Tibial nerve (tissue), 4 donors: Measurements from ENCODE around the gene CD151. TPM values are rescaled to one million over a fixed set of nuclear protein-coding genes. Genes with fewer than 3 reads are reported as not detected.

Experiments used
- DNase-seq, 2 donors: peaks; one replicate each; pipeline ENCODE4 v3.0.0-alpha.2; 2019; ENCODE audit warnings: low spot score in 2 of 2
- H3K27ac ChIP-seq, 4 donors: fragments of 200-600 bp; sonication (generic) in 3 of 4; one replicate each; pipeline ENCODE4 v1.5.1; 2017 to 2019; ENCODE audit warnings: mild to moderate bottlenecking in 1 of 4
- H3K27me3 ChIP-seq, 2 donors: fragments of 200-600 bp; sonication (generic) in 1 of 2; one replicate each; pipeline versions ENCODE4 v1.5.1 to v1.6.0; 2017 to 2019
- H3K36me3 ChIP-seq, 3 donors: fragments of 200-600 bp; sonication (generic); one replicate each; pipeline ENCODE4 v1.5.1; 2018 to 2019
- H3K4me1 ChIP-seq, 4 donors: fragments of 200-600 bp; sonication (generic) in 3 of 4; one replicate each; pipeline ENCODE4 v1.5.1; 2017 to 2019
- H3K4me3 ChIP-seq, 4 donors: fragments of 200-600 bp; sonication (generic) in 3 of 4; one replicate each; pipeline ENCODE4 v1.5.1; 2017 to 2019; ENCODE audit warnings: mild to moderate bottlenecking in 1 of 4, moderate library complexity in 1 of 4
- H3K9me3 ChIP-seq, 4 donors: fragments of 200-600 bp; sonication (generic) in 3 of 4; one replicate each; pipeline ENCODE4 v1.5.1; 2017 to 2019
- EP300 ChIP-seq, 2 donors: sonication (generic); formaldehyde crosslinking; IDR thresholded peaks; one replicate each; pipeline ENCODE4 v1.6.1; 2017; ENCODE audit warnings: antibody characterized with exemption in 2 of 2, mild to moderate bottlenecking in 1 of 2
- POLR2A ChIP-seq, 2 donors: fragments of 450-650 bp; IDR thresholded peaks; one replicate each; pipeline ENCODE4 v1.6.1; 2017; ENCODE audit warnings: antibody characterized with exemption in 2 of 2, mild to moderate bottlenecking in 2 of 2, moderate library complexity in 2 of 2
- WGBS, 2 donors: methylation state at CpG; one replicate each; pipeline ENCODE4 v1.1.5; 2018; 5-methylcytosine and 5-hydroxymethylcytosine counted together
- total RNA-seq, 4 donors: library from RNA; depleted of rRNA; stranded (reverse); fragments of >200 nt; gene quantifications; one replicate each; pipeline ENCODE4 v1.1.0, GENCODE V29; 2016
- TF ChIP-seq, protein P1 (sequence below), 5 experiments: fragments of 200-600 bp in 3 of 5; fragments of 450-650 bp in 2 of 5; sonication (generic) in 3 of 5; IDR thresholded peaks; one replicate each; pipeline ENCODE4 v1.5.1; 2016 to 2019; ENCODE audit warnings: antibody characterized with exemption in 5 of 5, mild to moderate bottlenecking in 3 of 5, moderate library complexity in 2 of 5

CD151 gene
- total RNA-seq, 4 donors from 2014 or later = 264 to 309 (median 281) TPM

DNA sequence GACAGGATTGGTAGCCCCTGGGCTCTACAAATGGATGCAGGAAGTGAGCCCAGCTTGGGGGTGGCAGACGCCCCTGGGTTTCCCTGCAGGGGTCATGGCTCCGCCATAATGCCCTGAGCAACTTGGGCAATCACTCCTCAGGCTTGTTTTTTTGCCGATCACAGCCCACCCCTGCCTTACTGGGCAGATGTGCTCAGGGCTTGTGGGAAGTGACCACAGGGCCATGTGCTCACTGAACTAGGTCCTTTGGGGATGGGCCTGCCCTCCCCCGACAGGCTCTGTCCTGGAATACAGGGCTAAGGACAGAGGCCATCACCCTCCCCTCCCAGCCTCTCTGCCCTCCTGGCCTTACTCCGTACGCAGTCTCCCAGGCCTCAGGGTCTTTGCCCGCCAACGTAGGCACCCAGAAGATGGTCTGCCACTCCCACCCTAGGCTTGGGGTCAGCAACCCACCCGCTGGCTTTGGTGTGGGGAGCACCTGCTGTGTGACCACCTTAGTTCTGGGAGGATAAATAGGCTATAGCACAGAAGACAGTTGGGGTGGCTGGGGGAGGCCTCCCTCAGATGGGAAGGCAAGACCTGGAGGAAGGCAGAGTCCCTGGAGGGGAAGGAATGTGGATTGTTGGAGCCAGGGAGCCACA is 19.2 kb upstream of the CD151 start:
- H3K4me1 ChIP-seq = peaks cover 0 to 28% (median 19%) of the 10 kb centered on the region in 4 donors
- TF ChIP-seq POLR2A (IDR thresholded peaks at IDR 0.05) = no peak
- TF ChIP-seq, protein P1, sequence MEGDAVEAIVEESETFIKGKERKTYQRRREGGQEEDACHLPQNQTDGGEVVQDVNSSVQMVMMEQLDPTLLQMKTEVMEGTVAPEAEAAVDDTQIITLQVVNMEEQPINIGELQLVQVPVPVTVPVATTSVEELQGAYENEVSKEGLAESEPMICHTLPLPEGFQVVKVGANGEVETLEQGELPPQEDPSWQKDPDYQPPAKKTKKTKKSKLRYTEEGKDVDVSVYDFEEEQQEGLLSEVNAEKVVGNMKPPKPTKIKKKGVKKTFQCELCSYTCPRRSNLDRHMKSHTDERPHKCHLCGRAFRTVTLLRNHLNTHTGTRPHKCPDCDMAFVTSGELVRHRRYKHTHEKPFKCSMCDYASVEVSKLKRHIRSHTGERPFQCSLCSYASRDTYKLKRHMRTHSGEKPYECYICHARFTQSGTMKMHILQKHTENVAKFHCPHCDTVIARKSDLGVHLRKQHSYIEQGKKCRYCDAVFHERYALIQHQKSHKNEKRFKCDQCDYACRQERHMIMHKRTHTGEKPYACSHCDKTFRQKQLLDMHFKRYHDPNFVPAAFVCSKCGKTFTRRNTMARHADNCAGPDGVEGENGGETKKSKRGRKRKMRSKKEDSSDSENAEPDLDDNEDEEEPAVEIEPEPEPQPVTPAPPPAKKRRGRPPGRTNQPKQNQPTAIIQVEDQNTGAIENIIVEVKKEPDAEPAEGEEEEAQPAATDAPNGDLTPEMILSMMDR (IDR thresholded peaks at IDR 0.05) = no peak
- TF ChIP-seq EP300 (IDR thresholded peaks at IDR 0.05) = no peak
- H3K27ac ChIP-seq = no peak overlapping the region
- no peaks in the 10 kb centered on the region for H3K9me3 ChIP-seq
- 70 to 71% methylated on average over 7 to 9 of the region's 9 CpGs for WGBS, 2 donors
- H3K36me3 ChIP-seq = peaks cover 0 to 47% (median 7%) of the 10 kb centered on the region in 3 donors
- H3K27me3 ChIP-seq = no peaks in the 10 kb centered on the region
- DNase-seq = no peak
- no peak overlapping the region for H3K4me3 ChIP-seq

GRCh38 chr11:815675-816432 is 16.9 kb upstream of the CD151 start:
- DNase-seq = no peak
- H3K4me1 ChIP-seq = peaks cover 0 to 28% (median 21%) of the 10 kb centered on the region in 4 donors
- TF ChIP-seq EP300 (IDR thresholded peaks at IDR 0.05) (no peak), POLR2A (IDR thresholded peaks at IDR 0.05) (no peak)
- TF ChIP-seq, protein P1 (IDR thresholded peaks at IDR 0.05) = no peak
- H3K36me3 ChIP-seq = peaks cover 0 to 47% (median 7%) of the 10 kb centered on the region in 3 donors
- no peaks in the 10 kb centered on the region for H3K9me3 ChIP-seq
- no peak overlapping the region for H3K27ac ChIP-seq
- no peak overlapping the region for H3K4me3 ChIP-seq
- no peaks in the 10 kb centered on the region for H3K27me3 ChIP-seq
- 84 to 90% methylated on average over 5 to 8 of the region's 11 CpGs for WGBS, 2 donors

DNA sequence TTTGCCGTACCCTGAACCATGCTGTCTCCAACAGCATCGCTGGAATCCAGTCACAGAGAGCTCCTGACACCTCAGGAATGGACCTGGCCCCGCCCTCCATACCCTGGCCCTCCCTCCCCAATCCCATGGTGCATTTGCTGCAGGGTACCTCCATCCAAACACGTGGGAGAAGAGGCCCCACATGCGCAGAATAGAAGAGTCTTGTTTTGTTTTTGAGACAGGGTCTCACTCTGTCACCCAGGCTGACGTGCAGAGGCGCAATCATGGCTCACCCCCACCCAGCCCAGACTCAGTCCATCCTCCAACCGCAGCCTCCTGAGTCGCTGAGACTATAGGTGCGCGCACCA is 16.3 kb upstream of the CD151 start:
- TF ChIP-seq EP300 (IDR thresholded peaks at IDR 0.05) (no peak), POLR2A (IDR thresholded peaks at IDR 0.05) (no peak)
- TF ChIP-seq, protein P1 (IDR thresholded peaks at IDR 0.05) = no peak
- 79 to 80% methylated on average over 11 of the region's 11 CpGs for WGBS, 2 donors
- no peak overlapping the region for H3K27ac ChIP-seq

DNA sequence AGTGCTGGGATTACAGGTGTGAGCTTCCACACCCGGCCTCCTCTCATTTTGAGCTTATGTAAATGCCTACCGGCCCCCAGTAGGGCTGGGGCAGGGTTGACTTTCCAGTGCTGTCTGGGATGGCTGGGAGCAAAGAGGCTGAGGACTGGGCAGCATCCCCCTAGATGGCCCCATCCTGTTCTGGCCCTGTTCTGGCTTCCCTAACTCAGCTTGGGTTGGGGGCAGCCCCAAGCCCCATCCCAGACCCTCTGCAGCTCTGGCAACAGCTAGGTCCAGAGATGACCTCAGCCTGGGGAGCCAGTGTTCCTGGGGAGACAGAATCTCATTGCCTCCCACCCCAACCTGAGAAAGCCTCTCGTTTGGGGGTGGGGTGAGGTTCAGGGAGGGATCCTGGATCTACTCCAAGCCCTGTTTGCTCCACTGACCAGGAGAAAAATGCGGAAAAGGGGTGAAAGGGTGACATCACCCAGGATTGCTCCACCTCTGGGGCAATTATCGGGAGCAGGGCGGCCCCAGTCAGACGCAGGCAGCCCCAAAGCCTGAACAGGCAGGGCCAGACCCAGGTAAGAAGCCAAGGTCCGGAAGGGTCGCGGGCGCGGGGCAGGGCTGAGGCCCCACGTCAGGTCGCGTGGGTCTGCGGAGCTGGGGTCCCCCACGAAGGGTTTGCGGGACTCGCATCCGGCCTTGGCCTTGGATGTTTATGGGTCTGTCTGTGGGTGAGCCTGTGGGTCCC is 14.2 kb upstream of the CD151 start, which contains the start of gene PNPLA2:
Gene PNPLA2, plus strand, starts transcription at position 519 of the 733 bp plus-strand sequence. CDS start 805 bp downstream, outside the sequence.
- no peak for DNase-seq
- H3K27me3 ChIP-seq = no peaks in the 10 kb centered on the region
- 17 to 34% methylated on average over 8 to 16 of the region's 20 CpGs for WGBS, 2 donors
- H3K27ac ChIP-seq = peak within 1 kb of the TSS; percentile 88 to 95 (median 91)
- H3K9me3 ChIP-seq = no peaks in the 10 kb centered on the region
- H3K4me3 ChIP-seq = peak within 1 kb of the TSS; percentile 65 to 81 (median 71)
- peaks cover 0 to 43% (median 7%) of the 10 kb centered on the region in 3 donors for H3K36me3 ChIP-seq
- TF ChIP-seq EP300 (IDR thresholded peaks at IDR 0.05) (peak in 1 of 2 donors; percentile 54), POLR2A (IDR thresholded peaks at IDR 0.05) (no peak)
- H3K4me1 ChIP-seq = peaks cover 0 to 34% (median 27%) of the 10 kb centered on the region in 4 donors

More for the DNA sequence above, 16.3 kb upstream of the CD151 start:
- Histone ChIP-seq H3K4me3 (no peak overlapping the region), H3K9me3 (no peaks in the 10 kb centered on the region), H3K27me3 (no peaks in the 10 kb centered on the region), H3K4me1 (peaks cover 0 to 28% (median 21%) of the 10 kb centered on the region in 4 donors), H3K36me3 (peaks cover 0 to 43% (median 6%) of the 10 kb centered on the region in 3 donors)
- no peak for DNase-seq

DNA sequence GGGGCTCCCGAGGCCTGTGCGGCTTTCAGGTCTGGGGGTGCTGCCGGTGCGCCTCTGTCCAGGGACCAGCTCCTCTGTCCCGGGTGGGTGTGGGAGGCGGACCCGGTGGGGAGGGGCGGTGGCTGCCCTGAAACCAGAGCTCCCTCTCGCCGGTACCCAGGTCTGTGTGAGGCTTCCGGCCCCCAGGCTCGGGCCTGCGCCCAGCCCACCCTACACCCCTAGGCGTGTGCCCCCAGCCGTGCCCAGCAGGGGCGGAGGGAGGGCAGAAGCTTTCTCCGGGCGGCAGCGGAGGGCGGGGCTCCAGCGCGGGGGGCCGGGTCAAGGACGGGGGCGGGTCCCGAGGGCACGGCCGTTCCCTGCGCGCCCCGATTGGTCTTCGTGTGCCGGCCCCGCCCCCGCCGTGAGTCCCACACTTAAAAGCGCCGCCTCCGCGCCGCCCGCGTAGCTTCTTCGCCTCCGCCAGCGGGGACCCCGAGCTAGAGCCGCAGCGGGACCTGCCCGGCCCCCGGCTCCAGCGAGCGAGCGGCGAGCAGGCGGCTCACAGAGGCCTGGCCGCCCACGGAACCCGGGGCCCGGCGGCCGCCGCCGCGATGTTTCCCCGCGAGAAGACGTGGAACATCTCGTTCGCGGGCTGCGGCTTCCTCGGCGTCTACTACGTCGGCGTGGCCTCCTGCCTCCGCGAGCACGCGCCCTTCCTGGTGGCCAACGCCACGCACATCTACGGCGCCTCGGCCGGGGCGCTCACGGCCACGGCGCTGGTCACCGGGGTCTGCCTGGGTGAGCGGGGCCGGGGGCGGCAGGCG is 13.4 kb upstream of the CD151 start:
- Histone ChIP-seq H3K4me3 (peak overlapping the region; percentile 65 to 81 (median 71)), H3K9me3 (no peaks in the 10 kb centered on the region), H3K4me1 (peaks cover 0 to 34% (median 27%) of the 10 kb centered on the region in 4 donors), H3K27me3 (no peaks in the 10 kb centered on the region), H3K36me3 (peaks cover 0 to 44% (median 14%) of the 10 kb centered on the region in 3 donors), H3K27ac (peak overlapping the region; percentile 88 to 95 (median 91))
- TF ChIP-seq, protein P1 (IDR thresholded peaks at IDR 0.05) = peak in 4 of 5 experiments; percentile 15 to 76 (median 49)
- TF ChIP-seq POLR2A (IDR thresholded peaks at IDR 0.05) = peak; percentile 53 to 86
- TF ChIP-seq EP300 (IDR thresholded peaks at IDR 0.05) = peak in 1 of 2 donors; percentile 77
- DNase-seq = peak; percentile 87 to 92
- WGBS, 2 donors = 1% methylated on average over 28 to 36 of the region's 96 CpGs
